Sigmoid colon (tissue), 7 donors: ENCODE measurements around the gene SLCO3A1. TPM values are rescaled to one million over a fixed set of nuclear protein-coding genes. Genes with fewer than 3 reads are reported as not detected.

Source experiments
- DNase-seq: peaks from one replicate; pipeline ENCODE4 v3.0.0-alpha.2; 2019
- H3K27ac ChIP-seq, 4 donors: fragments of 200-600 bp; sonication (generic); one replicate each; pipeline ENCODE4 v1.5.1; 2016 to 2019; ENCODE audit warnings: mild to moderate bottlenecking in 1 of 4
- H3K27me3 ChIP-seq, 3 donors: fragments of 200-600 bp; sonication (generic); one replicate each; pipeline ENCODE4 v1.5.1; 2019; ENCODE audit warnings: mild to moderate bottlenecking in 1 of 3
- H3K36me3 ChIP-seq, 4 donors: fragments of 200-600 bp; sonication (generic); one replicate each; pipeline ENCODE4 v1.5.1; 2016 to 2019
- H3K4me1 ChIP-seq, 4 donors: fragments of 200-600 bp; sonication (generic); one replicate each; pipeline ENCODE4 v1.5.1; 2017 to 2019
- H3K4me3 ChIP-seq, 4 donors: fragments of 200-600 bp; sonication (generic); one replicate each; pipeline ENCODE4 v1.5.1; 2017 to 2019; ENCODE audit warnings: mild to moderate bottlenecking in 2 of 4, moderate library complexity in 1 of 4
- H3K9me3 ChIP-seq, 4 donors: fragments of 200-600 bp in 3 of 4; sonication (generic) in 3 of 4; one replicate each; pipeline versions ENCODE4 v1.5.1 to v1.6.1; 2013 to 2019
- EP300 ChIP-seq, 4 donors: sonication (generic); formaldehyde crosslinking; IDR thresholded peaks; one replicate each; pipeline ENCODE4 v1.6.1; 2017; ENCODE audit warnings: antibody characterized with exemption in 4 of 4
- POLR2A ChIP-seq, 2 donors: fragments of 450-650 bp; IDR thresholded peaks; one replicate each; pipeline ENCODE4 v1.6.1; 2016; ENCODE audit warnings: antibody characterized with exemption in 2 of 2, mild to moderate bottlenecking in 2 of 2, moderate library complexity in 2 of 2
- POLR2AphosphoS5 ChIP-seq, 4 donors: sonication (generic); formaldehyde crosslinking; IDR thresholded peaks; one replicate each; pipeline ENCODE4 v1.6.1; 2017; ENCODE audit warnings: antibody characterized with exemption in 4 of 4
- WGBS, 2 donors: extraction: QIAGEN DNeasy Blood & Tissue Kit; methylation state at CpG; one replicate each; pipeline ENCODE4 v1.1.7; 2013; 5-methylcytosine and 5-hydroxymethylcytosine counted together
- intact Hi-C: fragments of 100-400 bp; cut with DNase I; formaldehyde crosslinking; loops from one replicate; pipeline ENCODE4 v1.15.1; 2023
- polyA plus RNA-seq, 3 donors: library from polyadenylated mRNA; stranded (reverse); fragments of 200-250 nt; gene quantifications; one replicate each; pipeline ENCODE4 v1.2.3, GENCODE V29; 2013
- total RNA-seq, 4 donors: library from RNA; depleted of rRNA; stranded (reverse); fragments of >200 nt; gene quantifications; one replicate each; pipeline ENCODE4 v1.1.0, GENCODE V29; 2016
- TF ChIP-seq, protein P1 (sequence below), 4 experiments: fragments of 450-650 bp in 3 of 4; fragments of 200-600 bp in 1 of 4; IDR thresholded peaks; one replicate each; pipeline ENCODE4 v1.5.1; 2016 to 2019; ENCODE audit warnings: antibody characterized with exemption in 4 of 4, mild to moderate bottlenecking in 3 of 4, moderate library complexity in 2 of 4
- donor health status: healthy with polysubstance abuse.
- donor health status: Bipolar disorder and iron deficiency.
- donor health status: healthy.

The SLCO3A1 gene
- total and polyA plus RNA-seq, 7 donors = 1.4 to 10.5 (median 4.6) TPM

DNA sequence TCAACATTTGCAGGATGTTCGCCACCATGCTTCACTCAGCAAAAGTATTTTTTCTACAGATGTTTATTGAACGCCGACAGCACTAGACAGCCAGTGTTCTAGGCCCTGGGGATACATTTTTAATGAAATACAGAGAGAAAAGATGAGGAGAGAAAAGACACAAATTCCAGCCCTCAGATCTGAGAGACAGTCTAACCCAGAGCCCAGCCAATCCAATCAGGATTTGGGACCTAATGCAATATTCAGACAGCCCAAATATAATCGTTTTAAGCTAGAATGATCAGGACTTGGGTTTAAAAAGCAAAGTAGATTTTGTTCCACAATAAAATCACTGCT is 174.8 kb downstream of the SLCO3A1 start:
- Histone ChIP-seq H3K9me3 (no peaks in the 10 kb centered on the region), H3K27ac (peak overlapping the region in 3 of 4 donors; percentile 16 to 58 (median 36)), H3K4me1 (no peaks in the 10 kb centered on the region), H3K27me3 (no peaks in the 10 kb centered on the region), H3K36me3 (no peaks in the 10 kb centered on the region), H3K4me3 (no peak overlapping the region)
- intact Hi-C loops = no loop called here
- TF ChIP-seq POLR2A (IDR thresholded peaks at IDR 0.05) = no peak
- TF ChIP-seq POLR2AphosphoS5 (IDR thresholded peaks at IDR 0.05) = no peak
- TF ChIP-seq, protein P1, sequence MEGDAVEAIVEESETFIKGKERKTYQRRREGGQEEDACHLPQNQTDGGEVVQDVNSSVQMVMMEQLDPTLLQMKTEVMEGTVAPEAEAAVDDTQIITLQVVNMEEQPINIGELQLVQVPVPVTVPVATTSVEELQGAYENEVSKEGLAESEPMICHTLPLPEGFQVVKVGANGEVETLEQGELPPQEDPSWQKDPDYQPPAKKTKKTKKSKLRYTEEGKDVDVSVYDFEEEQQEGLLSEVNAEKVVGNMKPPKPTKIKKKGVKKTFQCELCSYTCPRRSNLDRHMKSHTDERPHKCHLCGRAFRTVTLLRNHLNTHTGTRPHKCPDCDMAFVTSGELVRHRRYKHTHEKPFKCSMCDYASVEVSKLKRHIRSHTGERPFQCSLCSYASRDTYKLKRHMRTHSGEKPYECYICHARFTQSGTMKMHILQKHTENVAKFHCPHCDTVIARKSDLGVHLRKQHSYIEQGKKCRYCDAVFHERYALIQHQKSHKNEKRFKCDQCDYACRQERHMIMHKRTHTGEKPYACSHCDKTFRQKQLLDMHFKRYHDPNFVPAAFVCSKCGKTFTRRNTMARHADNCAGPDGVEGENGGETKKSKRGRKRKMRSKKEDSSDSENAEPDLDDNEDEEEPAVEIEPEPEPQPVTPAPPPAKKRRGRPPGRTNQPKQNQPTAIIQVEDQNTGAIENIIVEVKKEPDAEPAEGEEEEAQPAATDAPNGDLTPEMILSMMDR (IDR thresholded peaks at IDR 0.05) = no peak
- TF ChIP-seq EP300 (IDR thresholded peaks at IDR 0.05) = no peak
- 80 to 91% methylated on average over 4 of the region's 4 CpGs for WGBS, 2 donors
- DNase-seq = no peak

DNA sequence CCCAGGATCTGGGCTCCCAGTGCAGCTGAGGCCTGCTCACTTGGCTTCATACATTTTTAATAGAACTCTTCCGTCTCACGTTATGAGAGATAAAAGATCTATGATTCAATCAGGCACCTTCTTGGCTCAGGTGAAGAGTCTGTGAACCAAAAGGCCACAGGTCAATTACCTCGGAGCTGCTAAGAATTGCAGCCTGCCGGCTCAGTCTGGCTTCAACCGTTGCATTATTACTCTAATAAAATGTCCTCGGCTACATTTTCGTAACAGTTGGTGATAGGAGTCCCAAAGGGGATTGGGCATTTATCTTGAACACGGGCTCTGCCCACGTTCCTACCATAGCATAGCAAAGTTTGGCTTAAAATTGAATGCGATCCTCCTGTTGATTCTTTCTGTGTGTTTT is 176.3 kb downstream of the SLCO3A1 start:
- H3K27ac ChIP-seq = peak overlapping the region in 2 of 4 donors; percentile 33 to 58
- WGBS, 2 donors = 25 to 73% methylated on average over 10 of the region's 10 CpGs

DNA sequence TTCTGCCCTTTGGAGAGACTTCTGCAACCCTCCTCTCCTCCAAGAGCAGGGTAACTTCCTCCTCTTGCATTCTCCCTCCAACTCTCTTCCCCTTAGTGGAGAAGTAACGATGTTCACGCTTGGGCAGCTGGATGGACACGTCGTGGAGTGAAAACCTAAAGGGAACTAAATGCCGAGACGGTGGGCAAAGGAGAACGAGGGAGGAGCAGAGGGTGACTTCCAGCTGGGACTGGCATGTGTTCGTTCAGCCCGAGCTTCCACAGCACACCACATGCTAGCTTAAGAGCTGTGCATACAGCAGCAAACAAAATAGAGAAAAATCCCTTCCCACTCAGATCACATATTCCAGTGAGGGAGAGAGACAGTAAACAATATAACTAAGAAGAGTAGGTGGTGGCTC is 179.8 kb downstream of the SLCO3A1 start:
- H3K9me3 ChIP-seq = no peaks in the 10 kb centered on the region
- intact Hi-C loops = no loop called here
- TF ChIP-seq POLR2A (IDR thresholded peaks at IDR 0.05) (no peak), POLR2AphosphoS5 (IDR thresholded peaks at IDR 0.05) (no peak), EP300 (IDR thresholded peaks at IDR 0.05) (no peak)
- TF ChIP-seq, protein P1 (IDR thresholded peaks at IDR 0.05) = no peak
- no peaks in the 10 kb centered on the region for H3K4me1 ChIP-seq
- DNase-seq = no peak
- H3K36me3 ChIP-seq = no peaks in the 10 kb centered on the region
- WGBS, 2 donors = 60 to 90% methylated on average over 9 of the region's 9 CpGs
- H3K27me3 ChIP-seq = no peaks in the 10 kb centered on the region
- H3K27ac ChIP-seq = no peak overlapping the region
- no peak overlapping the region for H3K4me3 ChIP-seq

More for the DNA sequence above, 176.3 kb downstream of the SLCO3A1 start:
- Histone ChIP-seq H3K4me3 (no peak overlapping the region), H3K9me3 (no peaks in the 10 kb centered on the region), H3K27me3 (no peaks in the 10 kb centered on the region), H3K36me3 (no peaks in the 10 kb centered on the region), H3K4me1 (no peaks in the 10 kb centered on the region)
- TF ChIP-seq POLR2A (IDR thresholded peaks at IDR 0.05) (no peak), POLR2AphosphoS5 (IDR thresholded peaks at IDR 0.05) (no peak), EP300 (IDR thresholded peaks at IDR 0.05) (no peak)
- TF ChIP-seq, protein P1 (IDR thresholded peaks at IDR 0.05) = no peak
- intact Hi-C loops = no loop called here
- no peak for DNase-seq

DNA sequence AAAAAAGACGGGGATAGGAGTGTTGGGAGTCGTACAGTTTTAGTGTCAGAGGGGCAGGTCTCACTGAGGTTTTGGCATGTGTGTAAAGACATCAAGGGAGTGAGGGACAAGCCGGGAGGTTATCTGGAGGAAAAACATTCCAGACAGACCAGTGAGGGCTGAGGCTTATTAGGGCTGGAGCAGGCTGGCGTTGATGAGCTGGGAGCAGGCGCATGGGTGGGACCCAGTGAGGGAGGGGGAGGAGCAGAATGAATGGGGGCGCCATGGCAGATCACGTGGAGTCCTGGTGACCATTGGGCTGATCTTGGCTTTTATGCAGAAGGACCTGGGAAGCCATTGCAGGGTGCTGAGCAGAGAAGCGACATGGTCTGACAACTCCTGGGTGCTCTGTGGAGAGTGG is 180.2 kb downstream of the SLCO3A1 start:
- Histone ChIP-seq H3K27ac (no peak overlapping the region), H3K27me3 (no peaks in the 10 kb centered on the region), H3K4me3 (no peak overlapping the region), H3K4me1 (no peaks in the 10 kb centered on the region), H3K9me3 (no peaks in the 10 kb centered on the region), H3K36me3 (no peaks in the 10 kb centered on the region)
- no peak for DNase-seq
- intact Hi-C loops = no loop called here
- 89 to 93% methylated on average over 8 of the region's 8 CpGs for WGBS, 2 donors
- TF ChIP-seq EP300 (IDR thresholded peaks at IDR 0.05) (no peak), POLR2AphosphoS5 (IDR thresholded peaks at IDR 0.05) (no peak), POLR2A (IDR thresholded peaks at IDR 0.05) (no peak)
- TF ChIP-seq, protein P1 (IDR thresholded peaks at IDR 0.05) = no peak

DNA sequence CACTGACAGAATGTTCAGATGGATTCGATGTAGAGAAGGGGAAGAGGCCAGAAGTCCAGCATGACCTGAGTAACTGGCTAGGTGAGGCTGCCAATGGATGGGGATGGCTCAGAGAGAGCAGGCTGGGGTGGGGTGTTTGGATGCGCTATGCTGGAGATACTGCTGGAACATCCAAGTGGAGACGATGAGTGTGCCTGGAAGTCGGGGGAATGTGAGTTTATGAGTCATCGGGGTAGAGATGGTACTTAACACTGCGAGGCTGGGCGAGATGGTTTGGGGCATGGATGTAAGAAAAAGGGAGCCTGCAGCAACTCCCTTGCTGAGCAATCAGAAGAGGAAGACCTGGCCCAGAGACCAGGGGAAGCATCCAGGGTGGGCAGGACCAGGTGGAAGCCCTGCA is 180.7 kb downstream of the SLCO3A1 start:
- Histone ChIP-seq H3K27me3 (no peaks in the 10 kb centered on the region), H3K36me3 (no peaks in the 10 kb centered on the region), H3K27ac (no peak overlapping the region), H3K4me3 (no peak overlapping the region), H3K4me1 (no peaks in the 10 kb centered on the region), H3K9me3 (no peaks in the 10 kb centered on the region)
- DNase-seq = no peak
- 90 to 95% methylated on average over 7 of the region's 7 CpGs for WGBS, 2 donors
- intact Hi-C loops = no loop called here
- TF ChIP-seq, protein P1 (IDR thresholded peaks at IDR 0.05) = no peak
- TF ChIP-seq POLR2AphosphoS5 (IDR thresholded peaks at IDR 0.05) (no peak), POLR2A (IDR thresholded peaks at IDR 0.05) (no peak), EP300 (IDR thresholded peaks at IDR 0.05) (no peak)
